Retinal pigment epithelial cell (primary cell): ENCODE results near the gene CHST7.

Experiments
- DNase-seq: peaks from one replicate; pipeline ENCODE4 v3.0.0-alpha.2; 2010; ENCODE audit warnings: low read depth
- H3K4me3 ChIP-seq: 2 replicates; pipeline ENCODE4 v1.5.1; 2011; ENCODE audit warnings: mild to moderate bottlenecking, low read length, control low read depth, moderate library complexity
- TF ChIP-seq, protein P1 (sequence below): conservative IDR thresholded peaks from 2 replicates; pipeline ENCODE4 v1.5.1; 2011; ENCODE audit warnings: low read depth, low read length, control low read depth, inconsistent platforms

CHST7 gene

GRCh38 chrX:46569621-46570020, 3.9 kb upstream of the CHST7 start:
- no peak overlapping the region for H3K4me3 ChIP-seq
- TF ChIP-seq, protein P1, sequence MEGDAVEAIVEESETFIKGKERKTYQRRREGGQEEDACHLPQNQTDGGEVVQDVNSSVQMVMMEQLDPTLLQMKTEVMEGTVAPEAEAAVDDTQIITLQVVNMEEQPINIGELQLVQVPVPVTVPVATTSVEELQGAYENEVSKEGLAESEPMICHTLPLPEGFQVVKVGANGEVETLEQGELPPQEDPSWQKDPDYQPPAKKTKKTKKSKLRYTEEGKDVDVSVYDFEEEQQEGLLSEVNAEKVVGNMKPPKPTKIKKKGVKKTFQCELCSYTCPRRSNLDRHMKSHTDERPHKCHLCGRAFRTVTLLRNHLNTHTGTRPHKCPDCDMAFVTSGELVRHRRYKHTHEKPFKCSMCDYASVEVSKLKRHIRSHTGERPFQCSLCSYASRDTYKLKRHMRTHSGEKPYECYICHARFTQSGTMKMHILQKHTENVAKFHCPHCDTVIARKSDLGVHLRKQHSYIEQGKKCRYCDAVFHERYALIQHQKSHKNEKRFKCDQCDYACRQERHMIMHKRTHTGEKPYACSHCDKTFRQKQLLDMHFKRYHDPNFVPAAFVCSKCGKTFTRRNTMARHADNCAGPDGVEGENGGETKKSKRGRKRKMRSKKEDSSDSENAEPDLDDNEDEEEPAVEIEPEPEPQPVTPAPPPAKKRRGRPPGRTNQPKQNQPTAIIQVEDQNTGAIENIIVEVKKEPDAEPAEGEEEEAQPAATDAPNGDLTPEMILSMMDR = no peak

GRCh38 chrX:46571423-46572339, 1.9 kb upstream of the CHST7 start:
- no peak overlapping the region for H3K4me3 ChIP-seq
- TF ChIP-seq, protein P1 = no peak
- DNase-seq = no peak

More at GRCh38 chrX:46569621-46570020, 3.9 kb upstream of the CHST7 start:
- no peak for DNase-seq

- DNase-seq = no peak
These were observed 1.1 kb upstream of the CHST7 start for GRCh38 chrX:46572340-46572936.

GRCh38 chrX:46573892-46574773, 568 bp downstream of the CHST7 start:
- no peak for DNase-seq
- H3K4me3 ChIP-seq = peak overlapping the region; percentile 44
- TF ChIP-seq, protein P1 = no peak

More at GRCh38 chrX:46572340-46572936, 1.1 kb upstream of the CHST7 start:
- no peak overlapping the region for H3K4me3 ChIP-seq
- TF ChIP-seq, protein P1 = peak; percentile 6

- no peak for DNase-seq
- TF ChIP-seq, protein P1 = no peak
- peak overlapping the region; percentile 44 for H3K4me3 ChIP-seq
These were observed 1.3 kb downstream of the CHST7 start for GRCh38 chrX:46574774-46575381.

DNA sequence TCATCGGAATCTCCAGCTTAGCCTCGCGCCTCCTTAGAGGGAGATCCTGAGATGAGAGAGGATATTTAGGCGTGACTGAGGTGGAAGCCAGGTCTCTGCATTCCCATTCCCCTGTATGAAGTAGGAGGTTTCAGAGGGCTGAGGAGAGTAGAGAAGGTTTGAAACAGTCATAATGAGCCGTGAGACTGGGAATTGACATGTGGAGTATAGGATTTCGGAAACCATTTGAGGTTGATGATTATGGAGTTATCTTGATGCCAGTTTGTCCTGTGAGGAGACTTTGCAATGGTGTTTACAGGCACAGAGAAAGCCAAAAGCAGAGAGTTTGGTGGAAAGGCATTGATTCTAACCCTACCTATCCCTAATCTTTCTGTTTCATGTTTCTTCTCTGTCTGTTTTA, 2.0 kb downstream of the CHST7 start:
- DNase-seq = no peak
- H3K4me3 ChIP-seq = peak overlapping the region; percentile 21
- TF ChIP-seq, protein P1 = no peak
